GM12873 (cell line): ENCODE data around the gene IFITM1.

Source experiments
- CTCF ChIP-seq: IDR thresholded peaks from 2 replicates; pipeline ENCODE4 v1.5.1; 2012; ENCODE audit warnings: low read depth, mild to moderate bottlenecking, moderate library complexity, low read length, control low read depth; ENCODE audit not compliant: insufficient read depth; ENCODE audit errors: missing control alignments

IFITM1 gene

GRCh38 chr11:355581-356458 lies 42.0 kb downstream of the IFITM1 start:
- no peak for TF ChIP-seq CTCF

- no peak for TF ChIP-seq CTCF
Measured at GRCh38 chr11:356610-357009, 42.8 kb downstream of the IFITM1 start.

GRCh38 chr11:357582-357981 lies 43.7 kb downstream of the IFITM1 start:
- no peak for TF ChIP-seq CTCF

- no peak for TF ChIP-seq CTCF
Measured at GRCh38 chr11:358129-358800, 44.4 kb downstream of the IFITM1 start.

- TF ChIP-seq CTCF, result no peak
Measured at GRCh38 chr11:359181-359714, 45.4 kb downstream of the IFITM1 start.

- no peak for TF ChIP-seq CTCF
Measured at GRCh38 chr11:360326-361280, 46.8 kb downstream of the IFITM1 start.
